Right atrium auricular region (tissue), 2 donors: Measurements from ENCODE around the gene SIL1. TPM values are rescaled to one million over a fixed set of nuclear protein-coding genes. Genes with fewer than 3 reads are reported as not detected.

Experiments
- DNase-seq: peaks from one replicate; pipeline ENCODE4 v3.0.0-alpha.2; 2019; ENCODE audit warnings: low spot score
- H3K27ac ChIP-seq, 2 donors: fragments of 200-600 bp; sonication (generic); 1 replicate in 1 of 2; 2 replicates in 1 of 2; pipeline ENCODE4 v1.5.1; 2016 to 2019
- H3K27me3 ChIP-seq, 2 donors: fragments of 200-600 bp; sonication (generic); one replicate each; pipeline versions ENCODE4 v1.5.1 to v1.6.0; 2017 to 2019
- H3K36me3 ChIP-seq: fragments of 200-600 bp; sonication (generic); one replicate; pipeline ENCODE4 v1.5.1; 2016
- H3K4me1 ChIP-seq, 2 donors: fragments of 200-600 bp; sonication (generic); one replicate each; pipeline versions ENCODE4 v1.5.1 to v1.6.0; 2017 to 2019
- H3K4me3 ChIP-seq, 2 donors: fragments of 200-600 bp; sonication (generic); 1 replicate in 1 of 2; 2 replicates in 1 of 2; pipeline ENCODE4 v1.5.1; 2017 to 2019; ENCODE audit warnings: mild to moderate bottlenecking in 1 of 2, moderate library complexity in 1 of 2
- H3K9me3 ChIP-seq, 2 donors: fragments of 200-600 bp; sonication (generic); one replicate each; pipeline ENCODE4 v1.5.1; 2019
- CTCF ChIP-seq, 2 donors: fragments of 200-600 bp; sonication (generic); IDR thresholded peaks; one replicate each; pipeline ENCODE4 v1.5.1; 2019; ENCODE audit warnings: antibody characterized with exemption in 2 of 2
- total RNA-seq, 2 donors: library from RNA; depleted of rRNA; stranded (reverse); fragments of >200 nt; gene quantifications; one replicate each; pipeline ENCODE4 v1.1.0, GENCODE V29; 2016

The SIL1 gene
- total RNA-seq, 2 donors from 2014 or later: 32.7 to 41.3 TPM

DNA sequence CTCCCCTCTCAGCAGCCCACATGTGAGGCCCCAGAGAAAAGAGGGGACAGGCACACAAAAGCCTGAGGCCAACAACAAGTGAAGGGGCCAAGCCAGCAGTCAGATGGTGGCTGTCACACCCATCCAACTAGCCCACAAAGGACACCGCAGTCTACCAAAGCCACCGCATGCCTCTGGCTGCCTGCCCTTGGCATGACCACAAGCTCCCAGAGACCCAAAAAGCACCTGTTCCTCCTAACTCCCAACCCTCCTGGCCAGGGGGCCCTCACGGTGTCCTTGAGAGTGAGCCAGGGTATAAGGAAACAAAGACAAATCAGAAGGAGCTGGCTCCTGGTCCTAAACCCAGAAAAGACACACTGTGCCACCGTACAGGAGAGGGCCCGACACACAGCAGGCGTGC is 245.2 kb downstream of the SIL1 start:
- H3K27me3 ChIP-seq: no peaks in the 10 kb centered on the region
- H3K36me3 ChIP-seq: peaks cover under 1% of the 10 kb centered on the region
- no peaks in the 10 kb centered on the region for H3K9me3 ChIP-seq
- H3K4me1 ChIP-seq: peaks cover 0 to 80% of the 10 kb centered on the region in 2 donors
- no peak for TF ChIP-seq CTCF (IDR thresholded peaks at IDR 0.05)
- H3K4me3 ChIP-seq: peak overlapping the region in 1 of 2 donors; percentile 3
- DNase-seq: no peak
- peak overlapping the region; percentile 85 to 94 for H3K27ac ChIP-seq

DNA sequence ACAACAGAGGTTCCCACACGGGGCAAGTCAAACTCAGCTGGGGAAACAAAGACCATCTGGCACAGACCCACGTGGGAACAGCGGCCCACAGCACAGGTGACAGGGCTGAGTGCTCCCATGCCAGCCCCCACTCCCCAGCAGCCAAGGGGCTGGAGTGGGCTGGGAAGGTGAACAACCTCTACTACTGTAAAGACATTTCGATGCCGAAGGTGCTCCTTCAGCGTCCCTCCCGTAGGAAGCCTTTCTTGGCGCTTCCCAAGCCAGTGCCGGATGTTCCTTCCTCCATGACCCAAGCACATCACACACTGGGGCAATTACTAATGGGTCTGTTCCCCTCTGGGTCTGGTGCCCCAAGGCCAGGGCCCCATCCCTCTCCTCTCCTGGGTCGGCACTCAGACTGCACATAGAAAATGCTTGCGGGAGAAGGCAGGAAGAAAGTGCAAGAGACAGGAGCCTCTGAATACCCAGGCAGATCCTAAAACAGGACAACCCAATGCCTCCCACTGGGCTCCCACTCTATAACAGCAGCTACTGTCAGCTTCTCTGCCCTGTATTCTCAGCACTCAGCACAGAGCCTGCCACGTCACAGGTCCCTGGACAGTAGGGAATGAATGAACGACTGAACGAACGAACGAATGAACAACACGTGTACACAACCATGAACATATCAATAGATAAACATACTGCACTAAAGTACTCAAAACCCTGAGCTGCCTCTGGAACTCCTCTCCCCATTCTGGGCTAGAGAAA is 246.0 kb downstream of the SIL1 start:
- no peak overlapping the region for H3K4me3 ChIP-seq
- peaks cover 0 to 88% of the 10 kb centered on the region in 2 donors for H3K4me1 ChIP-seq
- DNase-seq: no peak
- H3K27ac ChIP-seq: peak overlapping the region; percentile 85 to 94
- no peak for TF ChIP-seq CTCF (IDR thresholded peaks at IDR 0.05)
- H3K9me3 ChIP-seq: no peaks in the 10 kb centered on the region
- H3K36me3 ChIP-seq: peaks cover 7% of the 10 kb centered on the region
- H3K27me3 ChIP-seq: no peaks in the 10 kb centered on the region

- H3K27ac ChIP-seq: peak overlapping the region; percentile 85 to 94
- H3K27me3 ChIP-seq: no peaks in the 10 kb centered on the region
- H3K4me3 ChIP-seq: no peak overlapping the region
- H3K36me3 ChIP-seq: peaks cover 7% of the 10 kb centered on the region
- DNase-seq: no peak
- H3K9me3 ChIP-seq: no peaks in the 10 kb centered on the region
- peaks cover 0 to 91% of the 10 kb centered on the region in 2 donors for H3K4me1 ChIP-seq
- no peak for TF ChIP-seq CTCF (IDR thresholded peaks at IDR 0.05)
Observed at GRCh38 chr5:138951091-138951985, 246.8 kb downstream of the SIL1 start.

GRCh38 chr5:138950421-138951031 is 247.6 kb downstream of the SIL1 start:
- no peak overlapping the region for H3K4me3 ChIP-seq
- H3K27ac ChIP-seq: peak overlapping the region; percentile 33 to 51
- no peak for TF ChIP-seq CTCF (IDR thresholded peaks at IDR 0.05)
- no peaks in the 10 kb centered on the region for H3K9me3 ChIP-seq
- H3K4me1 ChIP-seq: peaks cover 0 to 85% of the 10 kb centered on the region in 2 donors
- no peaks in the 10 kb centered on the region for H3K27me3 ChIP-seq
- peaks cover 7% of the 10 kb centered on the region for H3K36me3 ChIP-seq
- no peak for DNase-seq

DNA sequence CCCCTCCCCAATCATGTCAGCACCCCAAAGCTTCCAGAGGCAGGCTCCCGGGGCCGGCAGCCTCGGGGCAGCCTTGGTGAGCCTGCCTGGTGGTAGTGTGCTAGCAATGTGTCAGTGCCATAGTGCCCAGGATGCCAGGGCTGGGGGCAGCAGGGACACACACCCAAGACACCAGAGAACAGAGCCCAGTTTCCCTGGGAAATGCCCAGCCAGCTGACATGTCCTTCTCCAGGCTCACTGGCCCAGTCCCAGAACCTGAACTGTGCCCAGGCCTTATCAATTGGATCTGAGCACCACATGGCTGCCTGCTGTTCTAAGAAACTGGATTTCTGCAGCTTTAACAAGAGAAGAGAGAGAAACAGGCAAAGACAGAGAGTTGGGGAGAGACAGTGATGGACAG is 248.2 kb downstream of the SIL1 start:
- peak overlapping the region; percentile 33 to 51 for H3K27ac ChIP-seq
- H3K4me3 ChIP-seq: no peak overlapping the region
- H3K4me1 ChIP-seq: peaks cover 0 to 80% of the 10 kb centered on the region in 2 donors
- no peak for DNase-seq
- no peaks in the 10 kb centered on the region for H3K9me3 ChIP-seq
- no peak for TF ChIP-seq CTCF (IDR thresholded peaks at IDR 0.05)
- peaks cover 7% of the 10 kb centered on the region for H3K36me3 ChIP-seq
- no peaks in the 10 kb centered on the region for H3K27me3 ChIP-seq
